Measurements from ENCODE around the gene DCXR.

The DCXR gene

GRCh38 chr17:82073446-82073845 lies 35.9 kb upstream of the DCXR start:
- no peak for DNase-seq (ENCODE audit: low read depth in 3 of 3)

- no peak for DNase-seq (ENCODE audit: low read depth in 3 of 3)
Observed at GRCh38 chr17:82072827-82073226, 35.3 kb upstream of the DCXR start.

GRCh38 chr17:82070611-82071010 lies 33.1 kb upstream of the DCXR start:
- DNase-seq (ENCODE audit: low read depth in 3 of 3), result no peak

GRCh38 chr17:82065638-82066303 lies 28.3 kb upstream of the DCXR start, which contains the start of gene DUS1L:
TSS of gene DUS1L (minus strand) at chr17:82065804. CDS start at chr17:82065059, 745 bp downstream.
- peak; percentile 49 to 61 (median 56) for DNase-seq (ENCODE audit: low read depth in 3 of 3)

- no peak for DNase-seq (ENCODE audit: low read depth in 3 of 3)
Observed at GRCh38 chr17:82065193-82065637, 27.7 kb upstream of the DCXR start.

- DNase-seq (ENCODE audit: low read depth in 3 of 3), result no peak
Observed at GRCh38 chr17:82064433-82065192, 27.1 kb upstream of the DCXR start.

GRCh38 chr17:82063424-82064415 lies 26.2 kb upstream of the DCXR start:
- no peak for DNase-seq (ENCODE audit: low read depth in 3 of 3)

- no peak for DNase-seq (ENCODE audit: low read depth in 3 of 3)
Observed at GRCh38 chr17:82062984-82063368, 25.5 kb upstream of the DCXR start.

GRCh38 chr17:82062076-82062983 lies 24.8 kb upstream of the DCXR start:
- no peak for DNase-seq (ENCODE audit: low read depth in 3 of 3)

- DNase-seq (ENCODE audit: low read depth in 3 of 3), result no peak
Observed at GRCh38 chr17:82061047-82061925, 23.8 kb upstream of the DCXR start.

GRCh38 chr17:82060614-82061013 lies 23.1 kb upstream of the DCXR start:
- DNase-seq (ENCODE audit: low read depth in 3 of 3), result no peak

GRCh38 chr17:82060001-82060380 lies 22.5 kb upstream of the DCXR start:
- DNase-seq (ENCODE audit: low read depth in 3 of 3), result no peak

GRCh38 chr17:82059272-82060000 lies 21.9 kb upstream of the DCXR start:
- DNase-seq (ENCODE audit: low read depth in 3 of 3), result no peak

- DNase-seq (ENCODE audit: low read depth in 3 of 3), result no peak
Observed at GRCh38 chr17:82058855-82059249, 21.4 kb upstream of the DCXR start.

GRCh38 chr17:82058230-82058854 lies 20.8 kb upstream of the DCXR start:
- DNase-seq (ENCODE audit: low read depth in 3 of 3), result no peak

- no peak for DNase-seq (ENCODE audit: low read depth in 3 of 3)
Observed at GRCh38 chr17:82056729-82057621, 19.5 kb upstream of the DCXR start.

- no peak for DNase-seq (ENCODE audit: low read depth in 3 of 3)
Observed at GRCh38 chr17:82055965-82056728, 18.6 kb upstream of the DCXR start.

All from stimulated activated CD4-positive, alpha-beta T cell treated with anti-CD3 and anti-CD28 coated beads, TNF-alpha, amount 100 ng/mL, for 48 hours (primary cell).